GM23338 (cell line): Measurements from ENCODE around the gene DMRTA2. TPM values are rescaled to one million over a fixed set of nuclear protein-coding genes. Genes with fewer than 3 reads are reported as not detected.

ENCODE experiments used
- ATAC-seq: fragments of 200-7000 bp; cut with Tn5 transposase; 3 replicates; pipeline ENCODE4 v1.9.1; 2020
- DNase-seq: peaks from one replicate; pipeline ENCODE4 v3.0.0-alpha.2; 2015; ENCODE audit warnings: low spot score
- H2AFZ ChIP-seq: fragments of 200-600 bp; sonication (generic); 2 replicates; pipeline ENCODE4 v1.8.0; 2016; ENCODE audit warnings: antibody characterized with exemption, mild to moderate bottlenecking, moderate library complexity
- H3F3A ChIP-seq: fragments of 200-600 bp; sonication (generic); replicated peaks from 2 replicates; pipeline ENCODE4 v1.8.0; 2017; ENCODE audit warnings: antibody characterized with exemption, mixed run types, low read depth
- H3K27ac ChIP-seq: fragments of 200-600 bp; sonication (generic); 2 replicates; pipeline ENCODE4 v1.6.1; 2016; ENCODE audit warnings: low read depth
- H3K27me3 ChIP-seq: fragments of 200-600 bp; sonication (generic); 2 replicates; pipeline ENCODE4 v1.8.0; 2016; ENCODE audit warnings: mild to moderate bottlenecking, mixed run types, moderate library complexity; ENCODE audit not compliant: insufficient read depth
- H3K36me3 ChIP-seq: fragments of 200-600 bp; sonication (generic); 2 replicates; pipeline ENCODE4 v1.8.0; 2016; ENCODE audit warnings: mild to moderate bottlenecking; ENCODE audit not compliant: insufficient read depth
- H3K4me1 ChIP-seq: fragments of 200-600 bp; sonication (generic); 2 replicates; pipeline ENCODE4 v1.8.0; 2016; ENCODE audit warnings: mild to moderate bottlenecking, moderate library complexity; ENCODE audit not compliant: insufficient read depth
- H3K4me2 ChIP-seq: fragments of 200-600 bp; sonication (generic); 2 replicates; pipeline ENCODE4 v1.7.1; 2017; ENCODE audit warnings: mixed run types
- H3K4me3 ChIP-seq: fragments of 200-600 bp; sonication (generic); 2 replicates; pipeline ENCODE4 v1.6.1; 2016; ENCODE audit warnings: mixed run types
- H3K79me2 ChIP-seq: fragments of 200-600 bp; sonication (generic); replicated peaks from 2 replicates; pipeline ENCODE4 v1.8.0; 2017; ENCODE audit warnings: mild to moderate bottlenecking; ENCODE audit not compliant: insufficient read depth
- H3K9me2 ChIP-seq: fragments of 200-600 bp; sonication (generic); 2 replicates; pipeline ENCODE4 v1.8.0; 2017; ENCODE audit not compliant: insufficient read depth
- H4K20me1 ChIP-seq: fragments of 200-600 bp; sonication (generic); replicated peaks from 2 replicates; pipeline ENCODE4 v1.8.0; 2017; ENCODE audit warnings: mild to moderate bottlenecking; ENCODE audit not compliant: insufficient read depth
- H3K27ac Mint-ChIP-seq: 2 replicates; pipeline ENCODE4 v1.8.0; 2020; ENCODE audit warnings: inconsistent platforms, mild to moderate bottlenecking, moderate library complexity, mixed read lengths
- H3K27me3 Mint-ChIP-seq: 3 replicates; pipeline ENCODE4 v1.8.0; 2022; ENCODE audit warnings: low read depth, mild to moderate bottlenecking, moderate library complexity, mixed read lengths, inconsistent platforms; ENCODE audit not compliant: insufficient read depth, poor library complexity
- H3K36me3 Mint-ChIP-seq: 3 replicates; pipeline ENCODE4 v1.8.0; 2021; ENCODE audit warnings: low read depth, mild to moderate bottlenecking, inconsistent platforms, moderate library complexity, mixed read lengths
- H3K4me1 Mint-ChIP-seq: 3 replicates; pipeline ENCODE4 v1.8.0; 2020; ENCODE audit warnings: mild to moderate bottlenecking, inconsistent platforms, mixed read lengths
- H3K4me3 Mint-ChIP-seq: 3 replicates; pipeline ENCODE4 v1.8.0; 2021; ENCODE audit warnings: moderate library complexity, mild to moderate bottlenecking, inconsistent platforms, mixed read lengths
- H3K9me3 Mint-ChIP-seq: 3 replicates; pipeline ENCODE4 v1.8.0; 2020; ENCODE audit warnings: moderate library complexity, mild to moderate bottlenecking, inconsistent platforms, mixed read lengths
- EZH2 ChIP-seq: fragments of 200-600 bp; sonication (generic); IDR thresholded peaks from one replicate; pipeline ENCODE4 v1.8.0; 2017; ENCODE audit warnings: antibody characterized with exemption, mild to moderate bottlenecking, low read depth; ENCODE audit not compliant: unreplicated experiment
- EZH2phosphoT487 ChIP-seq: fragments of 200-600 bp; sonication (generic); IDR thresholded peaks from one replicate; pipeline ENCODE4 v1.8.1; 2018; ENCODE audit warnings: antibody characterized with exemption; ENCODE audit not compliant: unreplicated experiment
- JUNB ChIP-seq: IDR thresholded peaks from one replicate; pipeline ENCODE4 v1.6.1; 2016; ENCODE audit warnings: antibody characterized with exemption; ENCODE audit not compliant: unreplicated experiment
- POLR2AphosphoS5 ChIP-seq: IDR thresholded peaks from 2 replicates; pipeline ENCODE4 v1.6.1; 2016; ENCODE audit warnings: antibody characterized with exemption, low read depth
- polyA plus RNA-seq: library from polyadenylated mRNA; unstranded; fragments of >200 nt; fragmentation: Nextera tagmentation; extraction: Ambion mirVana; gene quantifications from 2 replicates; pipeline ENCODE4 v1.2.1, GENCODE V29; 2016
- total RNA-seq: library from RNA; depleted of rRNA; stranded (reverse); fragments of >200 nt; shearing (Covaris generic); gene quantifications from 2 replicates; pipeline ENCODE4 v1.2.3, GENCODE V29; 2014
- TF ChIP-seq, protein P1 (sequence below): fragments of 250-450 bp; sonication (Bioruptor Pico); IDR thresholded peaks from 2 replicates; pipeline ENCODE4 v1.5.0; 2020; ENCODE audit warnings: mild to moderate bottlenecking, moderate library complexity

DMRTA2 gene
- total and polyA plus RNA-seq, 2 experiments from 2014 or later = 0.07 TPM; not detected in 1

DNA sequence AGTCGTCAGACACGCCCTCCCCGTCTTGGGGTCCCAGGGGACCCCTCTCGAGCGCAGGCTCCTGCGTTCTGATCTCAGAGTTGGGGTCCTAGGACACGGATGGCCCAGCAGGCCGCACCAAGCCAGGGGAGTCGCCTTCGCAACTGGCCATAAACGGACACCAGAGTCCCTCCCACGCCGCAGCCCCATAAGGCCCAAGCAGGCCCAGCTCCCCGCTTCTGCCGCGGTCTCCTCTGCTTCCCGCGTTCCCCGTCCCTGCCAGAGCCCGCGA is 633 bp downstream of the DMRTA2 start (continued):
- TF ChIP-seq, protein P1, sequence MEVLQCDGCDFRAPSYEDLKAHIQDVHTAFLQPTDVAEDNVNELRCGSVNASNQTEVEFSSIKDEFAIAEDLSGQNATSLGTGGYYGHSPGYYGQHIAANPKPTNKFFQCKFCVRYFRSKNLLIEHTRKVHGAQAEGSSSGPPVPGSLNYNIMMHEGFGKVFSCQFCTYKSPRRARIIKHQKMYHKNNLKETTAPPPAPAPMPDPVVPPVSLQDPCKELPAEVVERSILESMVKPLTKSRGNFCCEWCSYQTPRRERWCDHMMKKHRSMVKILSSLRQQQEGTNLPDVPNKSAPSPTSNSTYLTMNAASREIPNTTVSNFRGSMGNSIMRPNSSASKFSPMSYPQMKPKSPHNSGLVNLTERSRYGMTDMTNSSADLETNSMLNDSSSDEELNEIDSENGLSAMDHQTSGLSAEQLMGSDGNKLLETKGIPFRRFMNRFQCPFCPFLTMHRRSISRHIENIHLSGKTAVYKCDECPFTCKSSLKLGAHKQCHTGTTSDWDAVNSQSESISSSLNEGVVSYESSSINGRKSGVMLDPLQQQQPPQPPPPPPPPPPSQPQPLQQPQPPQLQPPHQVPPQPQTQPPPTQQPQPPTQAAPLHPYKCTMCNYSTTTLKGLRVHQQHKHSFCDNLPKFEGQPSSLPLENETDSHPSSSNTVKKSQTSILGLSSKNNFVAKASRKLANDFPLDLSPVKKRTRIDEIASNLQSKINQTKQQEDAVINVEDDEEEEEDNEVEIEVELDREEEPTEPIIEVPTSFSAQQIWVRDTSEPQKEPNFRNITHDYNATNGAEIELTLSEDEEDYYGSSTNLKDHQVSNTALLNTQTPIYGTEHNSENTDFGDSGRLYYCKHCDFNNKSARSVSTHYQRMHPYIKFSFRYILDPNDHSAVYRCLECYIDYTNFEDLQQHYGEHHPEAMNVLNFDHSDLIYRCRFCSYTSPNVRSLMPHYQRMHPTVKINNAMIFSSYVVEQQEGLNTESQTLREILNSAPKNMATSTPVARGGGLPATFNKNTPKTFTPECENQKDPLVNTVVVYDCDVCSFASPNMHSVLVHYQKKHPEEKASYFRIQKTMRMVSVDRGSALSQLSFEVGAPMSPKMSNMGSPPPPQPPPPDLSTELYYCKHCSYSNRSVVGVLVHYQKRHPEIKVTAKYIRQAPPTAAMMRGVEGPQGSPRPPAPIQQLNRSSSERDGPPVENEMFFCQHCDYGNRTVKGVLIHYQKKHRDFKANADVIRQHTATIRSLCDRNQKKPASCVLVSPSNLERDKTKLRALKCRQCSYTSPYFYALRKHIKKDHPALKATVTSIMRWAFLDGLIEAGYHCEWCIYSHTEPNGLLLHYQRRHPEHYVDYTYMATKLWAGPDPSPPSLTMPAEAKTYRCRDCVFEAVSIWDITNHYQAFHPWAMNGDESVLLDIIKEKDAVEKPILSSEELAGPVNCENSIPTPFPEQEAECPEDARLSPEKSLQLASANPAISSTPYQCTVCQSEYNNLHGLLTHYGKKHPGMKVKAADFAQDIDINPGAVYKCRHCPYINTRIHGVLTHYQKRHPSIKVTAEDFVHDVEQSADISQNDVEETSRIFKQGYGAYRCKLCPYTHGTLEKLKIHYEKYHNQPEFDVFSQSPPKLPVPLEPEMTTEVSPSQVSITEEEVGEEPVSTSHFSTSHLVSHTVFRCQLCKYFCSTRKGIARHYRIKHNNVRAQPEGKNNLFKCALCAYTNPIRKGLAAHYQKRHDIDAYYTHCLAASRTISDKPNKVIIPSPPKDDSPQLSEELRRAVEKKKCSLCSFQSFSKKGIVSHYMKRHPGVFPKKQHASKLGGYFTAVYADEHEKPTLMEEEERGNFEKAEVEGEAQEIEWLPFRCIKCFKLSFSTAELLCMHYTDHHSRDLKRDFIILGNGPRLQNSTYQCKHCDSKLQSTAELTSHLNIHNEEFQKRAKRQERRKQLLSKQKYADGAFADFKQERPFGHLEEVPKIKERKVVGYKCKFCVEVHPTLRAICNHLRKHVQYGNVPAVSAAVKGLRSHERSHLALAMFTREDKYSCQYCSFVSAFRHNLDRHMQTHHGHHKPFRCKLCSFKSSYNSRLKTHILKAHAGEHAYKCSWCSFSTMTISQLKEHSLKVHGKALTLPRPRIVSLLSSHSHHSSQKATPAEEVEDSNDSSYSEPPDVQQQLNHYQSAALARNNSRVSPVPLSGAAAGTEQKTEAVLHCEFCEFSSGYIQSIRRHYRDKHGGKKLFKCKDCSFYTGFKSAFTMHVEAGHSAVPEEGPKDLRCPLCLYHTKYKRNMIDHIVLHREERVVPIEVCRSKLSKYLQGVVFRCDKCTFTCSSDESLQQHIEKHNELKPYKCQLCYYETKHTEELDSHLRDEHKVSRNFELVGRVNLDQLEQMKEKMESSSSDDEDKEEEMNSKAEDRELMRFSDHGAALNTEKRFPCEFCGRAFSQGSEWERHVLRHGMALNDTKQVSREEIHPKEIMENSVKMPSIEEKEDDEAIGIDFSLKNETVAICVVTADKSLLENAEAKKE (CRISPR knock-in tag) = no peak
- no peak for TF ChIP-seq POLR2AphosphoS5

DNA sequence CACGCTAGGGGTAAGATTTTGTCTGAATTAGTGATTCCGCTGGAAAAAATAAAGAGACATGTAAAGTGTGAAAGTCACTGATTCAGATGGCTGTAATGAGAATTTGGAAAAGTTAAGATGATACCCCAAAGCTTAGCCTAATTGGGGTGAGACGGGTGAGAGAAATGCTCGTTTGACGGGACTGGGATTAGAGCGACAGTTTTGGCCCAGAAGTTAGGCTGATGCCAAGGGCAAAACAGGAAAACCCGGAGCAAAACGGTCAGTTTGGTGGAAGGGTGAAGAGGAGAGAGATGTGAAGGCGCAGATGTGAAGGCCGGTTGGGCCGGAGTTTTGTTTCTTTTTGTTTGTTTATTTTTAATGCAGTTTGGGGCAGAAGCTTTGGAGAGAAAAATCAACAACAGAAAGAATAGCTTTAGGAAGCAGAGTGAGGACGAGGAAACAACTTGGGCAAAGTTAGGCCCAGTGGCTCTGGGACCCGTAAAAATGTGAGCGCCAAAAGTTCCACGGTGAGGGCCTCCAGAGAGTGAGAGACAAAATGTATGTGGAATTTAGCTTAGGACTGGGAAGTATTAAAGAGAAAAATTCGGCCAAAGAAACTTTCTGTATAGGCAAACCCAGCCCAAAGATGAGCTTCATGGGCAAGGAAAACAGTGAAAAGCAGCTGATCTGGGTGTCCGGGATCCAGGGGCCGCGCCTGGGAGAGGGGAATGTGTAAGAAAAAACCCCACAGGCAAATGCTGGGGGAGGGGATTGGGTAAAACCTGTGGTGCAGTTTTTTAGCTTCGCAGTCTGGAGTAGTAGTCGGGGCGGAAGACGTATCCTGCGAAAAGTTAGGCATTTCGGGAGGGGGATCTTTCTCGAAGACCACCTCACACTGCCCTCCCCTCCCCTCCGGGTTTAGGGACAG is 1.2 kb downstream of the DMRTA2 start:
- Histone ChIP-seq H4K20me1 (peaks cover 41% of the 10 kb centered on the region), H3K79me2 (no peaks in the 10 kb centered on the region), H3K27me3 (peaks cover 100% of the 10 kb centered on the region), H3K4me2 (peak overlapping the region; percentile 93), H2AFZ (peak overlapping the region; percentile 86), H3K4me3 (peak overlapping the region; percentile 75), H3K4me1 (peaks cover 38% of the 10 kb centered on the region), H3K36me3 (no peaks in the 10 kb centered on the region; the same call in 1 of the 2 replicates), H3K27ac (no peak overlapping the region), H3F3A (0 out of 2 replicates have a peak, but pooled peaks cover 13% of the 10 kb centered on the region), H3K9me2 (no peaks in the 10 kb centered on the region)
- TF ChIP-seq JUNB (no peak), EZH2phosphoT487 (peak; percentile 65), EZH2 (peak; percentile 94)
- ATAC-seq (no peak), DNase-seq (peak; percentile 76)
- H3K4me1 Mint-ChIP-seq = peaks cover 58% of the 10 kb centered on the region
- peaks cover 6% of the 10 kb centered on the region for H3K9me3 Mint-ChIP-seq
- H3K36me3 Mint-ChIP-seq = peaks cover 4% of the 10 kb centered on the region; the same call in 2 of the 3 replicates
- H3K27ac Mint-ChIP-seq = no peak overlapping the region
- H3K4me3 Mint-ChIP-seq = peak overlapping the region; percentile 76
- H3K27me3 Mint-ChIP-seq = peaks cover 96% of the 10 kb centered on the region
